GM18907 (cell line): ENCODE data around the gene MAN2B1.
A peak's percentile ranks its signal among the peaks of the same experiment; 100 is the strongest.
"Not testable (repeated sequence)": the region's sequence is repeated elsewhere in the genome, so short reads cannot be mapped to it uniquely, and the experiment has no call there.

ENCODE experiments used
- ATAC-seq: cut with Tn5 transposase; IDR thresholded peaks from one replicate; pipeline ENCODE4 v1.9.1; 2021; ENCODE audit warnings: mild to moderate bottlenecking, moderate library complexity; ENCODE audit not compliant: unreplicated experiment

The MAN2B1 gene

DNA sequence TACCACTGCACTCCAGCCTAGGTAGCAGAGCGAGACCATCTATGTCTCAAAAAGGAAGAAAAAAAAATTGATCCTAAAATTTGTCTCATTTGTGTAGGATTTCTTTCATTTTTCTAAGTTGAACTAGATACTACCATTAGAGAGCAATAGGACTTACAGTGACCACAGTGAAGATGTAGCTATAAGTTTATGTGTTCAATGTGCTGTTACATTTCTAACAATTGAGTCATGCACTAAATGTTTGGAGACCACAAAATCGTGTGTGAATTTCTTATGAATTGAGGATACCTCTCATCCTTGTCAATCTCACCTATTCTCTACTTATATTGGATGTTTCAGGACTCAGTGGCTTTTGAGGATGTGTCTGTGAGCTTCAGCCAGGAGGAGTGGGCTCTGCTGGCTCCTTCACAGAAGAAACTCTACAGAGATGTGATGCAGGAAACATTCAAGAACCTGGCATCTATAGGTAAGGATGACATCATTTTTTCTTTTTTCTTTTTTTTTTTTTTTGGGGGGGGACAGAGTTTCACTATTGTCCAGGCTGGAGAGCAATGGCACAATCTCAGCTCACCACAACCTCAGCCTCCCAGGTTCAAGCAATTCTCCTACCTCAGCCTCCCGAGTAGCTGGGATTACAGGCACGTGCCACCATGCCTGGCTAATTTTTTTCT is 43.0 kb downstream of the MAN2B1 start:
- ATAC-seq = no peak

DNA sequence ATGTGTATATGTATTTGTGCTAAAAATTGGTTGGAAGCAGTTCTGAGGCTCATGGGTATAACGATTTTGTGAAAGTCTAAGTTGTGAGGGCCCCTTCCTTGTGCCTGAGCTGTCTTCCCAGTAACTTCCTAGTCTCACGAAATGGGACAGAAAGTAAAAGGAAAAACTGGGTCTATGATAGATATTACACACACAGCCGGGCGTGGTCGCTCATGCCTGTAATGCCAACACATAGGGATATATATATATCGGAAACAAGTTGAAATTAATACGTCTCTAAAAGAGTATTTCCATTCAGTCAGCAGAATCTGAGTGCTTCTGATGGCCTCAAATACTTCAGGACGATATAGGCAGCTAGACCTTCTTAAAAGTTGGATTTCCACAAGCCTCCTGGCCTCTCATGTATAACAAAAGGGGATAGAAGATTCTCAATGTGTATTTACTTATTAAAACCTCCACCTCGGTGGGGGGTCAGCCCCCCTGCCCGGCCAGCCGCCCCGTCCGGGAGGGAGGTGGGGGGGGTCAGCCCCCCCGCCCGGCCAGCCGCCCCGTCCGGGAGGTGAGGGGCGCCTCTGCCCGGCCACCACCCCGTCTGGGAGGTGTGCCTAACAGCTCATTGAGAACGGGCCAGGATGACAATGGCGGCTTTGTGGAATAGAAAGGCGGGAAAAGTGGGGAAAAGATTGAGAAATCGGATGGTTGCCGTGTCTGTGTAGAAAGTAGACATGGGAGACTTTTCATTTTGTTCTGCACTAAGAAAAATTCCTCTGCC is 45.1 kb downstream of the MAN2B1 start:
- not testable (repeated sequence) for ATAC-seq

DNA sequence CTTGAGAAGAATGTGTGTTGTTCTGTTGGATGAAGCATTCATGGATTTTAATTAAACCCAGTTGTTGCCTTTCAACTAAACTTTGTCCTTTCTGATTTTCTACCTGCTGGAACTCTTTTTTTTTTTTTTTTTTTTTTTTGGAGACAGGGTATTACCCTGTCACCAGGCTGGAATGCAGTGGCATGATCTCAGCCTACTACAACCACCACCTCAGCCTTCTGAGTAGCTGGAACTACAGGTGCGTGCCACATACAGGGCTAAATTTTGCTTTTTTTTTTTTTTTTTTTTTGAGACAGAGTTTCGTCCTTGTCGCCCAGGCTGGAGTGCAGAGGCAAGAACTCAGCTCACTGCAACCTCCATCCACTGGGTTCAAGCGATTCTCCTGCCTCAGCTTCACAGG is 48.9 kb downstream of the MAN2B1 start:
- ATAC-seq = no peak

DNA sequence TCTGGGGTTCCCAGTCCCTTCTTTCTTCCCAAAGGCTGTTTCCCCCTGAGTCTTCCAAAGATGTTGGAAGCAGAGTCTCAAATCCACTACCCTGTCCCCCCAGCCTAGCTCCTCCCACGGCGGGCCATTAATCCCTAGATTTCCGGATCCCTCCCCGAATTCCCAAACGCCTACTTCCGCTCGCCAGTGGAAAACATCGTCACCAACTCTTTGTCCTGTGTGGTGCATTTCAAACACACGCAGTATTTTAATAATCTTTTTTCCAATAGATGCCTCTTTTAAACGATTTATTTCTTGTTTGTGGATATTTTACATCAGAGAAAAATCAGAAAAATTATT is 55.2 kb downstream of the MAN2B1 start:
- ATAC-seq = no peak

DNA sequence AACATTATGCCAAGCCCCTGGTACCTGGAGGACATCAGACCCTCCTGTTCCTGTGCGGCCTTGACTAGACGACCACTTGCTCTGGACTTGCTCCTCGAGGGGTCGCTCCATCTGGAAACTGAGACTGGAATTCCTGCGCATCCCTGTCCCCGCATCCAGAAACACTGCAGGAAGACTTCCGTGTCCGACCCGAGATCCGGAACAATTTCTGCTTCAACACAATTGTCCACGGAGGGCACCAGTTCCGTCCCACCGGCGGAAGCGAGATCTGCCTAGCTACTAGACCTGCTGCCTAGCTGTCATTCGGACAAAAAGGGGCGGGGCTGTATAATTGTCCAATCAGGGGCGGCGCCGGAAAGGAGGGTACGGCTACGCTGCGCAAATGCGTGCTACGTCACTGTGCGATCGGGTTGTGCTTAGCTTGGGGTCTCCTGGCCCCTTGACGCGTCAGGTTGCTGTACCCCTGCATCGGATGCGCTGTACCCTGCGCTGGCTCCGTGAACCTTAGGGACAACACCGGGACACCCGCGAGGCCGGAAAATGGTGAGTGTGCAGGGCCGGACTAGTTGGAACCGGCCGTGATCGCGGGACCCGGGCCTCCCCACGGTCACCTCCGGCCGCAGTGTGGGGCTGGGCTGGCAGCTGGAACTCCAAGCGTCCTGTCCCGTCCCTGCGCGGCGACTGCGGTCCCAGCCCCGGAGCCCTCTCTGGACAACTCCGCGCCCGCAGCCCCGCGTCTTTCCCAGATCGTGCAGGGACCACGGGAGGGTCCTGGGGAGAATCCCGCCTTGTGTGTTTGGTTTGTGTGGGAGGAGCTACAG is 55.8 kb downstream of the MAN2B1 start, which contains the start of the genes ZNF490 and ZNF791:
Gene ZNF490 (minus strand): TSS at position 274 of the 821 bp plus-strand sequence. CDS start 133 bp downstream, at position 141.
Gene ZNF791 (plus strand): TSS at position 381 of the 821 bp plus-strand sequence. CDS start 160 bp downstream, at position 541.
- ATAC-seq = peak; percentile 74

DNA sequence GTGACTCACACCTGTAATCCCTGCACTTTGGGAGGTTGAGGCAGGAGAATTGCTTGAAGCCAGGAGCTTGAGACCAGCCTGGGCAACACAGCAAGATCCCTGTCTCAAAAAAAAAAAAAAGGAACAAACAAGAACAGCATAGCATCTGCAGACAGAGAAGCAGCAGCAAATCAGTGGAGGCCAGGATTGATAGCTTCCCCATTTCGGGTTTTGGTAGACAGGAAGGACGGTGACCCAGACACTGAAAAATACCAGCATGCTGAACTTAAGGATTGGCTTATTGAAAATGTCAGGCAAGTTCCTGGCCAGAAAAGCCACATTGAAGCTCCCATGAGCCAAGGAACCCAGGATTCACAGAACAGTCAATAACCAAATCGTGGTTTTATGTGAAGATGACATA is 58.9 kb downstream of the MAN2B1 start:
- no peak for ATAC-seq

DNA sequence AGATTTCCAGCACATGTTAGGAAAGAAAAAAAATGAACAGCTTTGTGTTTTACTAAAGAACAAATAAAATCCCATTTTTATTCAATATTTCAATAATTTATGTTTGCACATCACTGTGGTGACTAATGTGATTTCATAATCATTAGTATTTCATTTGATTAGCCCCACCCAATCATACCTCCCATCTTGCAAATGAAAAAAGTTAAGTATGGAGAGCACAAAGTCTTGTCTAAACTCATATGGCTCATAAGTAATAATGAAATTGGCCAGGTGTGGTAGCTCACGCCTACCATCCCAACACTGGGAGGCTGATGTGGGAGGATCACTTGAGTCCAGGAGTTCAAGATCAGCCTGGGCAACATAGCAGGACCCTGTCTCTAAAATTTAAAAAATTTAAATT is 59.7 kb downstream of the MAN2B1 start:
- ATAC-seq = no peak

DNA sequence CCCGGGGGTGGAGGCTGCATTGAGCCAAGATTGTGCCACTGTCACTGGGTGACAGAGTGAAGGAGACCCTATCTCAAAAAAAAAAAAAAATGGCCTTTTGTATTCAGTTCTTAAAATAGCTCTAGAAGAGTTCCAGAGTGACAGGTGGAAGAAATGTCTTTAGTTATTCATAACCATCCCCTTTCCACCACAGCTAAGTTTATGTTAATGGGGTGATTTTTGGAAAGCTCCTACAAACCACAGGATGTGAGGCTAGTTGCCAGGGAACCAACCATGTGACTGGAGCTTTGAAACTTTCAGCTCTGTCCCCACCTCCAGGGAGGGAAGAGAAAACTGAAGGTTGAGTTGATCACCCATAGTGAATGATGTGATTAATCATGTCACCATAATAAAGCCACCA is 62.8 kb downstream of the MAN2B1 start:
- ATAC-seq = no peak

DNA sequence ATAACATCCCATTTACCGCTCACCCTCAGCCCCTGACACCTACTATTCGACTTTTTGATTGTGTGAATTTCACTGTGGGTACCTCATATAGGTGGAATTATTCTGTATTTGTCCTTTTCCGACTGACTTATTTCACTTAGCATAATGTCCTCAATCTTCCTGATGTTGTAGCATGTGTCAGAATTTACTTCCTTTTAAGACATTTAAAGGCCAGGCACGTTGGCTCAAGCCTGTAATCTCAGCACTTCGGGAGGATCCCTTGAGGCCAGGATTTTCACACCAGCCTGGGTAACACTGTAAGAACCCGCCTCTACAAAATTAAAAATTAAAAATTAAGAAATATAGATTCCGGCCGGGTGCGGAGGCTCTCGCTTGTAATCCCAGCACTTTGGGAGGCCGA is 68.9 kb downstream of the MAN2B1 start:
- ATAC-seq = no peak

DNA sequence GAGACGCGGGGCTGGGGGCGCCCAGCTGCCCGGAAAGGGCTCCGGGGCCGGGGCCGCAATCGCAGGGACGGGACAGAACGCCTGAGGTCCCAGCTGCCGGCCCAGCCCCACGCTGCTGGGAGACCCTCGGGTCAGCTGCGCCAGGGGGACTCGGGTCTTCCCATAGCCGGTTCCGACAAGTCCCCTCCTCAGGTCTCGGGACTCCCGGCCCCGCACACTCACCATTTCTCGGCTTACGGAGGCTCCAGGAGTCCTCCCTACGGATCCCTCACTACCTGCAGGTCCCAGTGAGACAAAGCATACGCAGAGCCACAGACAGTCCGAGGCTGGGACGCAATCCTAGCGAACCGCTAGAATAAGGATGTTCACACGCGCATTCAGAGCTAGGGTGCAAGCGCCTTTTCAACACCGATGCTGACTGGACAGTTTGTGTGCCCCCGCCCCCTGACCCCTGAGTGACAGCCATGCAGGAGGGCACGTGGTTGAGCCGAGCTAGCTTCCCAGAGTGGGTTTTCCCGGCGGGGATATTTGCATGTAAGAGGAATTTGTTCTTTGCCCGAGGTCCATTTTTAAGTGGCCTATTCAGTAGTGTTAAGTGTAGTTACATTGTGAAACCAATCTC is 69.5 kb downstream of the MAN2B1 start:
- ATAC-seq = no peak
